ENCODE results near the gene CALHM2.

Gene CALHM2

GRCh38 chr10:103415581-103415980 is 36.6 kb downstream of the CALHM2 start:
- no peak for DNase-seq

- no peak for DNase-seq
Observed at GRCh38 chr10:103413564-103413963, 38.6 kb downstream of the CALHM2 start.

DNA sequence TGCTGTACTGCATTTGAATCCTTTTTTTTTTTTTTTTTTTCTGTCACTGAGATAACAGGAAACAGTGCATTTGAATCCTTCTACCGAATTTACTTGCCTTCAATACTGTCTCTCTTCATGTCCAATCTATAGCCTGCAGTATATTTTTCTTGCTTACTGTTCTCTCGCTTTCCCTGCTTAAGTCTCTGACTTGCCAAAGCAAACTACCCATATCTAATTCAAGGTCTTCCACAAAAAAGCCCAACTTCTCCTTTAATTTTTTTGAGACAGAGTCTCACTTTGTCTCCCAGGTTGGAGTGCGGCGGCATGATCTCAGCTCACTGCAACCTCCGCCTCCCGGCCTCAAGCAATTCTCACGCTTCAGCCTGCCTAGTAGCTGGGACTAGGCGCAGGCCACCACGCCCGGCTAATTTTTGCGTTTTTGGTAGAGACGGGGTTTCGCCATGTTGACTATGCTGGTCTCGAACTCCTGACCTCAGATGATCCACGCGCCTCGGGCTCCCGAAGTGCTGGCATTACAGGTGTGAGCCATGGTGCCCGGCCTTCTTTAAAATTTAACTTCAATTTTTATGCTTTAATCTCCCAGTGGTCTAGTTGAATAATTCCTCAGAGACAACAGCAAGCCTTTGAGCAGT is 54.9 kb downstream of the CALHM2 start:
- no peak for DNase-seq

DNA sequence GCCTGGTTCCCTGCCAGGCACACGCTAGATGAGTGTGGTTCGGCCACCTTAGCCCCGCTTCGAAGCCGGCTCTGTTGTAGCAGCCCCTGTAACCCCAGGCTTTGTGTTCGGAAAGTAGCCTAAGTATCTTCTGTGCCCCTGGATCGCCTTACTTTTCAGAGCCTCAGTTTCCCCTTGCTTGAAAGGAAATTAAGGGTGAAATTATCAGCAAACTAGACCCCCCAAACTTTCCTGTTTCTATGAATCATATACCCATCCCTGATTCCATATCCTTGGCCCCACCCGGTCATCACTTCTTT is 55.4 kb downstream of the CALHM2 start:
- no peak for DNase-seq
